HCT116 (cell line): Measurements from ENCODE around the gene TAF12. TPM values are rescaled to one million over a fixed set of nuclear protein-coding genes. Genes with fewer than 3 reads are reported as not detected.

Experiments used
- ATAC-seq: fragments of 200-7000 bp; cut with Tn5 transposase; 2 replicates; pipeline ENCODE4 v1.9.1; 2020; ENCODE audit warnings: mild to moderate bottlenecking, moderate library complexity
- BruUV-seq: library from RNA; stranded (reverse); fragments of 400-500 nt; replicated peaks from 2 replicates; lab custom pipeline; 2021; lab: Mats Ljungman, UMichigan
- CTCF ChIA-PET: fragments of 300-600 bp; sonication (Branson Sonifier 250); formaldehyde crosslinking; loops from one replicate; lab custom pipeline; 2021; ENCODE audit warnings: antibody characterized with exemption; lab: Charles Lee
- POLR2A ChIA-PET: fragments of 300-600, 350-600 bp; sonication (Branson Sonifier 250); formaldehyde crosslinking; loops from one replicate; lab custom pipeline; 2021; ENCODE audit warnings: antibody characterized with exemption; lab: Charles Lee
- RAD21 ChIA-PET, 2 experiments: fragments of 300-600 bp; sonication (Branson Sonifier 250); formaldehyde crosslinking; loops; one replicate each; lab custom pipeline; 2023; ENCODE audit warnings: low total read pairs in 2 of 2; ENCODE audit not compliant: uncharacterized antibody in 2 of 2, unreplicated experiment in 2 of 2, low non-redundant PET in 1 of 2; lab: Charles Lee
- DNase-seq: peaks from one replicate; pipeline ENCODE4 v3.0.0-alpha.2; 2010; ENCODE audit warnings: low read depth, low spot score
- H2AFZ ChIP-seq: fragments of 200-600 bp; shearing (Covaris generic), sonication (generic); 2 replicates; pipeline ENCODE4 v1.6.1; 2017; ENCODE audit warnings: low read depth, mixed run types, mixed read lengths, antibody characterized with exemption, low read length; ENCODE audit not compliant: poor library complexity, severe bottlenecking
- H3K27ac ChIP-seq: 2 replicates; pipeline ENCODE4 v1.5.1; 2012; ENCODE audit warnings: low read depth, low read length
- H3K27me3 ChIP-seq: fragments of 200-600 bp; sonication (generic); 2 replicates; pipeline ENCODE4 v1.6.1; 2016; ENCODE audit warnings: mixed run types, low read length, mixed read lengths; ENCODE audit not compliant: insufficient read depth
- H3K36me3 ChIP-seq, 2 experiments: fragments of 200-500 bp in 1 of 2; fragments of 200-600 bp in 1 of 2; sonication (Bioruptor generic) in 1 of 2; sonication (generic) in 1 of 2; 2 replicates each; pipeline versions ENCODE4 v1.5.1 to v1.6.1; 2014 to 2016; ENCODE audit warnings: low read length in 2 of 2, inconsistent platforms in 1 of 2, mixed read lengths in 1 of 2, mixed run types in 1 of 2; ENCODE audit not compliant: insufficient read depth in 2 of 2, control insufficient read depth in 1 of 2
- H3K4me1 ChIP-seq, 2 experiments: fragments of 200-600 bp in 1 of 2; sonication (generic) in 1 of 2; 2 replicates each; pipeline versions ENCODE4 v1.5.1 to v1.6.1; 2012 to 2017; ENCODE audit warnings: low read length in 2 of 2, inconsistent platforms in 1 of 2, mild to moderate bottlenecking in 1 of 2, mixed read lengths in 1 of 2, mixed run types in 1 of 2, moderate library complexity in 1 of 2; ENCODE audit not compliant: insufficient read depth in 2 of 2, control insufficient read depth in 1 of 2
- H3K4me2 ChIP-seq: fragments of 200-600 bp; sonication (generic); 2 replicates; pipeline ENCODE4 v1.6.1; 2017; ENCODE audit warnings: mixed run types, low read length, mixed read lengths
- H3K4me3 ChIP-seq, 2 experiments: fragments of 200-600 bp in 1 of 2; sonication (generic) in 1 of 2; replicated peaks in 1 of 2; 2 replicates each; pipeline ENCODE4 v1.5.1; 2011 to 2016; ENCODE audit warnings: low read length in 2 of 2, control low read depth in 1 of 2, low read depth in 1 of 2, mild to moderate bottlenecking in 1 of 2, mixed read lengths in 1 of 2, mixed run types in 1 of 2
- H3K79me2 ChIP-seq: fragments of 200-600 bp; sonication (generic); 2 replicates; pipeline ENCODE4 v1.6.1; 2017; ENCODE audit warnings: mild to moderate bottlenecking, mixed run types, low read length, moderate library complexity, mixed read lengths; ENCODE audit not compliant: insufficient read depth
- H3K9ac ChIP-seq: fragments of 200-600 bp; sonication (generic); 2 replicates; pipeline ENCODE4 v1.6.1; 2016; ENCODE audit warnings: low read length, mixed read lengths
- H3K9me2 ChIP-seq: fragments of 200-600 bp; sonication (generic), shearing (Covaris generic); 2 replicates; pipeline ENCODE4 v1.6.1; 2017; ENCODE audit warnings: mixed run types, mild to moderate bottlenecking, moderate library complexity; ENCODE audit not compliant: insufficient read depth
- H3K9me3 ChIP-seq, 2 experiments: fragments of 200-500 bp in 1 of 2; fragments of 200-600 bp in 1 of 2; sonication (Bioruptor generic) in 1 of 2; sonication (generic) in 1 of 2; 2 replicates each; pipeline ENCODE4 v1.6.1; 2014 to 2017; ENCODE audit warnings: low read length in 2 of 2, mixed read lengths in 2 of 2, inconsistent platforms in 1 of 2, low read depth in 1 of 2, mild to moderate bottlenecking in 1 of 2, mixed run types in 1 of 2, moderate library complexity in 1 of 2; ENCODE audit not compliant: control insufficient read depth in 1 of 2, insufficient read depth in 1 of 2
- H4K20me1 ChIP-seq: fragments of 200-600 bp; sonication (generic), shearing (Covaris generic); 2 replicates; pipeline ENCODE4 v1.6.1; 2017; ENCODE audit warnings: mixed run types, mild to moderate bottlenecking, moderate library complexity; ENCODE audit not compliant: insufficient read depth
- ATF3 ChIP-seq: IDR thresholded peaks from 2 replicates; pipeline ENCODE4 v1.6.1; 2012
- CBX3 ChIP-seq: IDR thresholded peaks from 2 replicates; pipeline ENCODE4 v1.6.1; 2012; ENCODE audit warnings: low read depth
- CEBPB ChIP-seq: IDR thresholded peaks from 2 replicates; pipeline ENCODE4 v1.6.1; 2012; ENCODE audit warnings: low read depth
- CTCF ChIP-seq, 3 experiments: fragments of 200-600 bp in 1 of 3; sonication (generic) in 1 of 3; IDR thresholded peaks in 2 of 3; conservative IDR thresholded peaks in 1 of 3; 2 replicates each; pipeline ENCODE4 v1.5.1; 2012 to 2017; ENCODE audit warnings: low read depth in 2 of 3, low read length in 2 of 3, antibody characterized with exemption in 1 of 3, borderline replicate concordance in 1 of 3, control low read depth in 1 of 3, mild to moderate bottlenecking in 1 of 3, mixed read lengths in 1 of 3, mixed run types in 1 of 3, moderate library complexity in 1 of 3; ENCODE audit not compliant: insufficient read depth in 1 of 3
- EGR1 ChIP-seq: IDR thresholded peaks from 2 replicates; pipeline ENCODE4 v1.6.1; 2012; ENCODE audit warnings: low read depth
- ELF1 ChIP-seq: IDR thresholded peaks from 2 replicates; pipeline ENCODE4 v1.6.1; 2012; ENCODE audit warnings: low read depth, borderline replicate concordance
- EZH2phosphoT487 ChIP-seq: fragments of 200-600 bp; IDR thresholded peaks from 2 replicates; pipeline ENCODE4 v1.6.1; 2018; ENCODE audit warnings: antibody characterized with exemption, borderline replicate concordance
- FOSL1 ChIP-seq: IDR thresholded peaks from 2 replicates; pipeline ENCODE4 v1.6.1; 2012; ENCODE audit warnings: low read depth
- JUND ChIP-seq: IDR thresholded peaks from 2 replicates; pipeline ENCODE4 v1.6.1; 2012
- MAX ChIP-seq: IDR thresholded peaks from 2 replicates; pipeline ENCODE4 v1.6.1; 2012
- POLR2A ChIP-seq: IDR thresholded peaks from 2 replicates; pipeline ENCODE4 v1.7.0; 2011; ENCODE audit warnings: borderline replicate concordance; ENCODE audit not compliant: insufficient read depth, insufficient read length; ENCODE audit errors: extremely low read depth
- POLR2AphosphoS5 ChIP-seq: IDR thresholded peaks from 2 replicates; pipeline ENCODE4 v1.6.1; 2011; ENCODE audit warnings: mild to moderate bottlenecking, low read depth, low read length, moderate library complexity
- SIN3A ChIP-seq: IDR thresholded peaks from 2 replicates; pipeline ENCODE4 v1.6.1; 2012; ENCODE audit warnings: low read depth
- SP1 ChIP-seq: IDR thresholded peaks from 2 replicates; pipeline ENCODE4 v1.6.1; 2012; ENCODE audit warnings: low read depth
- SRF ChIP-seq: IDR thresholded peaks from 2 replicates; pipeline ENCODE4 v1.6.1; 2012; ENCODE audit warnings: low read depth
- ZBTB33 ChIP-seq: IDR thresholded peaks from 2 replicates; pipeline ENCODE4 v1.6.1; 2011; ENCODE audit warnings: mild to moderate bottlenecking, low read length, moderate library complexity; ENCODE audit not compliant: insufficient replicate concordance; ENCODE audit errors: extremely low read depth
- ZFX ChIP-seq: fragments of 450-650 bp; IDR thresholded peaks from 2 replicates; pipeline ENCODE4 v1.6.1; 2017
- ZNF274 ChIP-seq: fragments of 200-500 bp; sonication (Bioruptor generic); IDR thresholded peaks from 2 replicates; pipeline ENCODE4 v1.6.1; 2014; ENCODE audit warnings: mild to moderate bottlenecking, low read depth, low read length, inconsistent platforms
- intact Hi-C: fragments of 100-400 bp; cut with micrococcal nuclease; formaldehyde crosslinking; loops from 2 replicates; pipeline ENCODE4 v1.10.0; 2022
- total RNA-seq: library from RNA; stranded (reverse); gene quantifications from one replicate; pipeline ENCODE4 v1.2.1, GENCODE V29; 2021; ENCODE audit not compliant: unreplicated experiment

The TAF12 gene
- total RNA-seq, 1 experiment from 2014 or later, result 39.0 TPM

- intact Hi-C loops, result no loop called here
- CTCF ChIA-PET, result interaction anchor here (1.0 kb wide), 1 partner anchor 9 kb away, joined by 4 read pairs; no protein-coding TSS in a partner anchor
- no peak for ATAC-seq
- Histone ChIP-seq H3K4me3 (no peak overlapping the region), H2AFZ (no peak overlapping the region), H3K4me2 (no peak overlapping the region), H4K20me1 (no peaks in the 10 kb centered on the region), H3K9ac (no peak overlapping the region), H3K27ac (no peak overlapping the region), H3K27me3 (no peaks in the 10 kb centered on the region), H3K9me2 (no peaks in the 10 kb centered on the region)
- TF ChIP-seq POLR2AphosphoS5 (no peak), POLR2A (no peak), ELF1 (no peak), CBX3 (no peak), ZFX (no peak), SP1 (no peak), JUND (no peak), CEBPB (no peak), SIN3A (no peak), ZNF274 (no peak)
- TF ChIP-seq, all 23 proteins: peak for 0
- H3K9me3 ChIP-seq, result no peaks in the 10 kb centered on the region
- H3K36me3 ChIP-seq, result no peaks in the 10 kb centered on the region
- peaks cover 22% of the 10 kb centered on the region for H3K79me2 ChIP-seq
- BruUV-seq, result no TSS peak
- ChIA-PET POLR2A (interaction anchor here (1.0 kb wide), 1 partner anchor 17 kb away, joined by 4 read pairs; the partner anchor contains the start of gene RNU11), RAD21 (no interaction called here)
- peaks cover 4 to 5% of the 10 kb centered on the region in 2 experiments; a peak in 1 of 4 replicates for H3K4me1 ChIP-seq
- no peak for DNase-seq
Measured at GRCh38 chr1:28631713-28632112, 11.2 kb downstream of the TAF12 start.

- Histone ChIP-seq H3K36me3 (peaks cover 35 to 40% of the 10 kb centered on the region in 2 experiments), H3K9me2 (no peaks in the 10 kb centered on the region), H3K4me3 (no peak overlapping the region), H4K20me1 (no peaks in the 10 kb centered on the region), H3K9ac (no peak overlapping the region), H3K9me3 (no peaks in the 10 kb centered on the region), H2AFZ (no peak overlapping the region), H3K4me1 (no peaks in the 10 kb centered on the region), H3K27me3 (no peaks in the 10 kb centered on the region), H3K79me2 (no peaks in the 10 kb centered on the region), H3K4me2 (no peak overlapping the region), H3K27ac (no peak overlapping the region)
- DNase-seq (no peak), ATAC-seq (no peak)
- ChIA-PET CTCF (no interaction called here), POLR2A (no interaction called here), RAD21 (no interaction called here)
- intact Hi-C loops, result no loop called here
- BruUV-seq, result no TSS peak
- TF ChIP-seq JUND (no peak), ZBTB33 (no peak), POLR2A (no peak), SRF (no peak), EZH2phosphoT487 (no peak), FOSL1 (no peak), ATF3 (no peak), ZNF274 (no peak), ZFX (no peak), EGR1 (no peak), CTCF (IDR thresholded peaks at IDR 0.05 in 2 of 3, conservative IDR thresholded peaks at IDR 0.05 in 1 of 3; ENCODE audit: borderline replicate concordance in 1 of 3, insufficient read depth in 1 of 3, low read depth in 2 of 3, low read length in 2 of 3) (no peak), SIN3A (no peak), CBX3 (no peak), SP1 (no peak), POLR2AphosphoS5 (no peak), MAX (no peak), CEBPB (no peak)
Measured at GRCh38 chr1:28613175-28613574, 29.7 kb downstream of the TAF12 start.
